Activated CD8-positive, alpha-beta memory T cell treated with anti-CD3 and anti-CD28 coated beads, Interleukin-2, amount 50 U/mL, for 1 hour (primary cell): ENCODE measurements around the gene KLHL35.
"Not testable (repeated sequence)": the region's sequence is repeated elsewhere in the genome, so short reads cannot be mapped to it uniquely, and the experiment has no call there.

Experiments used
- DNase-seq: peaks from one replicate; pipeline ENCODE4 v3.0.0-alpha.2; 2020; ENCODE audit errors: extremely low read depth

KLHL35 gene

GRCh38 chr11:75389925-75390324, 43.1 kb downstream of the KLHL35 start:
- no peak for DNase-seq

GRCh38 chr11:75389276-75389605, 43.8 kb downstream of the KLHL35 start:
- DNase-seq, result no peak

GRCh38 chr11:75388386-75389275, 44.4 kb downstream of the KLHL35 start:
- DNase-seq, result no peak

- no peak for DNase-seq
Observed at GRCh38 chr11:75387736-75388294, 45.2 kb downstream of the KLHL35 start.

GRCh38 chr11:75386942-75387630, 45.9 kb downstream of the KLHL35 start:
- DNase-seq, result no peak

- DNase-seq, result peak; percentile 30
Observed at GRCh38 chr11:75384438-75385080, 48.4 kb downstream of the KLHL35 start.

GRCh38 chr11:75383246-75383645, 49.8 kb downstream of the KLHL35 start:
- DNase-seq, result no peak

- no peak for DNase-seq
Observed at GRCh38 chr11:75380716-75381420, 52.1 kb downstream of the KLHL35 start.

- no peak for DNase-seq
Observed at GRCh38 chr11:75380245-75380644, 52.8 kb downstream of the KLHL35 start.

GRCh38 chr11:75378776-75379175, 54.2 kb downstream of the KLHL35 start:
- not testable (repeated sequence) for DNase-seq

- no peak for DNase-seq
Observed at GRCh38 chr11:75376175-75376574, 56.8 kb downstream of the KLHL35 start.

GRCh38 chr11:75375626-75376025, 57.4 kb downstream of the KLHL35 start:
- DNase-seq, result no peak

- no peak for DNase-seq
Observed at GRCh38 chr11:75374646-75375045, 58.4 kb downstream of the KLHL35 start.

GRCh38 chr11:75373201-75373600, 59.8 kb downstream of the KLHL35 start:
- DNase-seq, result no peak
